Thyroid gland (tissue), 4 donors: ENCODE data around the gene TPD52L1. TPM values are rescaled to one million over a fixed set of nuclear protein-coding genes. Genes with fewer than 3 reads are reported as not detected.

Experiments used
- DNase-seq, 2 donors: peaks; one replicate each; pipeline ENCODE4 v3.0.0-alpha.2; 2019
- H3K27ac ChIP-seq, 3 donors: fragments of 200-600 bp; sonication (generic); 1 replicate in 2 of 3; 2 replicates in 1 of 3; pipeline ENCODE4 v1.5.1; 2016 to 2019; ENCODE audit warnings: mild to moderate bottlenecking in 1 of 3, moderate library complexity in 1 of 3
- H3K27me3 ChIP-seq: fragments of 200-600 bp; sonication (generic); one replicate; pipeline ENCODE4 v1.5.1; 2019
- H3K36me3 ChIP-seq, 2 donors: fragments of 200-600 bp; sonication (generic); one replicate each; pipeline ENCODE4 v1.5.1; 2016 to 2019
- H3K4me1 ChIP-seq, 2 donors: fragments of 200-600 bp; sonication (generic); one replicate each; pipeline ENCODE4 v1.5.1; 2017 to 2019
- H3K4me3 ChIP-seq, 3 donors: fragments of 200-600 bp; sonication (generic); replicated peaks in 1 of 3; 1 replicate in 2 of 3; 2 replicates in 1 of 3; pipeline ENCODE4 v1.5.1; 2016; ENCODE audit warnings: mild to moderate bottlenecking in 1 of 3
- H3K9me3 ChIP-seq: fragments of 200-600 bp; sonication (generic); one replicate; pipeline ENCODE4 v1.5.1; 2017
- POLR2A ChIP-seq, 2 donors: fragments of 450-650 bp; IDR thresholded peaks; one replicate each; pipeline ENCODE4 v1.6.1; 2017; ENCODE audit warnings: antibody characterized with exemption in 2 of 2, mild to moderate bottlenecking in 2 of 2, moderate library complexity in 1 of 2
- WGBS, 2 donors: methylation state at CpG; one replicate each; pipeline ENCODE4 v1.1.5; 2017; 5-methylcytosine and 5-hydroxymethylcytosine counted together
- intact Hi-C: fragments of 100-400 bp; cut with DNase I; formaldehyde crosslinking; loops from one replicate; pipeline ENCODE4 v1.15.1; 2023
- total RNA-seq, 4 donors: library from RNA; depleted of rRNA; stranded (reverse); fragments of >200 nt; gene quantifications; one replicate each; pipeline ENCODE4 v1.2.3, GENCODE V29; 2016
- TF ChIP-seq, protein P1 (sequence below), 6 experiments: fragments of 200-600 bp in 3 of 6; fragments of 450-650 bp in 3 of 6; sonication (generic) in 3 of 6; IDR thresholded peaks; one replicate each; pipeline ENCODE4 v1.5.1; 2016 to 2019; ENCODE audit warnings: antibody characterized with exemption in 6 of 6, mild to moderate bottlenecking in 2 of 6, inconsistent platforms in 1 of 6, moderate library complexity in 1 of 6

TPD52L1 gene
- total RNA-seq, 4 donors from 2014 or later = 182 to 392 (median 293) TPM

DNA sequence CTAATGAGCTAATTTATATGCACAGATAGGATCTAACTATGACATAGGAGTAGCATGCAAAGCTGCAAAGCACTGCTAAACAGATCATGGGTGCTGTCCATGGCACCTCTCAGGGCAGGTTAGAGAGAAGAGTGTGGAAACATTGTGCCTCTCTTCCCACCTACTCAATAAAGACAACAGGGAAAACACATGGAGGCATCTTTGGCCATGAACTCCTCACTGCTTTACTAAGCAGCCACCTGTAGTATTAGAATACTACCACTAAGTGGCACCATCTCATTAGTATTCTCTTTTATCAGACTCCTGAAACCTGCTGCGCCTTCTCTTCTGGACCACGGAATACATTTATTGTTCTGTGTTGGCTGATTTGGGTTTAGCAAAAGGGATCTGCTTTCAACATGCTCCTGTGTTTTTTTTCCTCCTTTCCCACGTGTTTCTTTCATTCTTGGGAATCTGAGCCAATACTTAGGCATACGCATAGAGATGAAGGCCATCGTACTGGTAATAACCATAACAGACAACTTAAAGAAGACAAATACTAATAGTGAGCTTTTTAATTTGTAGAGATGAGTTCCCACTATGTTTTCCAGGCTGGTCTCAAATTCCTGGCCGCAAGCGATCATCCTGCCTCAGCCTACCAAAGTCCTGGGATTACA, 157.5 kb downstream of the TPD52L1 start:
- no peaks in the 10 kb centered on the region for H3K4me1 ChIP-seq
- H3K9me3 ChIP-seq = no peaks in the 10 kb centered on the region
- H3K4me3 ChIP-seq = no peak overlapping the region
- WGBS, 2 donors = 51 to 54% methylated on average over 7 of the region's 7 CpGs
- H3K27ac ChIP-seq = no peak overlapping the region
- no peaks in the 10 kb centered on the region for H3K27me3 ChIP-seq
- peak; percentile 19 to 32 for DNase-seq
- H3K36me3 ChIP-seq = no peaks in the 10 kb centered on the region
- intact Hi-C loops = loop anchor here (5.0 kb wide), 1 partner anchor 456 kb away; no protein-coding TSS in a partner anchor
- TF ChIP-seq, protein P1, sequence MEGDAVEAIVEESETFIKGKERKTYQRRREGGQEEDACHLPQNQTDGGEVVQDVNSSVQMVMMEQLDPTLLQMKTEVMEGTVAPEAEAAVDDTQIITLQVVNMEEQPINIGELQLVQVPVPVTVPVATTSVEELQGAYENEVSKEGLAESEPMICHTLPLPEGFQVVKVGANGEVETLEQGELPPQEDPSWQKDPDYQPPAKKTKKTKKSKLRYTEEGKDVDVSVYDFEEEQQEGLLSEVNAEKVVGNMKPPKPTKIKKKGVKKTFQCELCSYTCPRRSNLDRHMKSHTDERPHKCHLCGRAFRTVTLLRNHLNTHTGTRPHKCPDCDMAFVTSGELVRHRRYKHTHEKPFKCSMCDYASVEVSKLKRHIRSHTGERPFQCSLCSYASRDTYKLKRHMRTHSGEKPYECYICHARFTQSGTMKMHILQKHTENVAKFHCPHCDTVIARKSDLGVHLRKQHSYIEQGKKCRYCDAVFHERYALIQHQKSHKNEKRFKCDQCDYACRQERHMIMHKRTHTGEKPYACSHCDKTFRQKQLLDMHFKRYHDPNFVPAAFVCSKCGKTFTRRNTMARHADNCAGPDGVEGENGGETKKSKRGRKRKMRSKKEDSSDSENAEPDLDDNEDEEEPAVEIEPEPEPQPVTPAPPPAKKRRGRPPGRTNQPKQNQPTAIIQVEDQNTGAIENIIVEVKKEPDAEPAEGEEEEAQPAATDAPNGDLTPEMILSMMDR (IDR thresholded peaks at IDR 0.05) = peak; percentile 58 to 90 (median 78)
- no peak for TF ChIP-seq POLR2A (IDR thresholded peaks at IDR 0.05)

DNA sequence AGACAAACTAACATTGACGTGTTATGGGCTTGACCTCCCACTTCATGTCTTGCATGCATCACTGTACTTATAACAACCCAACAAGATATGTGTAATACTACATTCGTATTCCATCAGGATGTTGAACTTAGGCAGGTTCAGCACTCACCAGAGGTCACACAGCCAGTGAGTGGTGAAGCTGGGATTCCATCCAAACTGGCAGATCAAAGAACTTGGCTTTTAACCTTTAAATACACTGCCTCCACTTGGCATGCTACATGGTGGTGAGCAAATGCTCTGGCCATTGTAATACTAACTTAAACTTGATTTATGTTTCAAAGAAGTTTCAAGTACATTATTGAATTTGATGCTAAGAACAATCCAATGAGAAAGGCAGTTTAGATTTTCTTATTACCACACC, 158.9 kb downstream of the TPD52L1 start:
- Histone ChIP-seq H3K4me3 (no peak overlapping the region), H3K27ac (no peak overlapping the region), H3K27me3 (no peaks in the 10 kb centered on the region), H3K9me3 (no peaks in the 10 kb centered on the region), H3K4me1 (no peaks in the 10 kb centered on the region), H3K36me3 (no peaks in the 10 kb centered on the region)
- WGBS, 2 donors = 51 to 56% methylated on average over 2 of the region's 2 CpGs
- peak in 1 of 2 donors; percentile 12 for DNase-seq
- no peak for TF ChIP-seq POLR2A (IDR thresholded peaks at IDR 0.05)
- TF ChIP-seq, protein P1 (IDR thresholded peaks at IDR 0.05) = no peak
- intact Hi-C loops = loop anchor here (5.0 kb wide), 1 partner anchor 455 kb away; no protein-coding TSS in a partner anchor

DNA sequence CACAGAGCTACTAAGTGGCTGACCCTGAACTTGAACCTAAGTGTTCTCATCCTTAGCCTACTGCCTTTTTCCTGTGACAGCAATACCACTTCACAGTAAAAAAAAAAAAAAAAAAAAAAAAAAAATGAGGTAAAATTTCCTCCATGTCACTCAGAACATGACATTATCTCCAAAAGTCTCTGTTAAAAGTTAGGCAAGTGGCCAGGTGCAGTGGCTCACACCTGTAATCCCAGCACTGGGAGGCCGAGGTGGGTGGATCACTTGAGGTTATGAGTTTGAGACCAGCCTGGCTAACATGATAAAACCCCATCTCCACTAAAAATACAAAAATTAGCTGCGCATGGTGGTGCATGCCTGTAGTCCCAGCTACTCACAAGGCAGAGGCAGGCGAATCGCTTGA, 159.4 kb downstream of the TPD52L1 start:
- Histone ChIP-seq H3K27me3 (no peaks in the 10 kb centered on the region), H3K9me3 (no peaks in the 10 kb centered on the region), H3K4me3 (no peak overlapping the region), H3K36me3 (no peaks in the 10 kb centered on the region), H3K4me1 (no peaks in the 10 kb centered on the region), H3K27ac (no peak overlapping the region)
- 87 to 88% methylated on average over 4 of the region's 4 CpGs for WGBS, 2 donors
- TF ChIP-seq POLR2A (IDR thresholded peaks at IDR 0.05) = no peak
- TF ChIP-seq, protein P1 (IDR thresholded peaks at IDR 0.05) = no peak
- DNase-seq = no peak
- intact Hi-C loops = loop anchor here (5.0 kb wide), 1 partner anchor 454 kb away; no protein-coding TSS in a partner anchor

Other genes with a start within 250 kb of the TPD52L1 start
- gene RNF217, start 191.3 kb upstream of the TPD52L1 start, total RNA-seq = 10 to 100 TPM; 29.0 to 53.7 (median 31.0) TPM
- gene HDDC2, start 148.2 kb downstream of the TPD52L1 start, total RNA-seq = 10 to 100 TPM; 58.9 to 89.5 (median 78.9) TPM